Nephron (organoid): Measurements from ENCODE around the gene CYP11A1.

Experiments used
- H3K27ac Mint-ChIP-seq, 3 experiments: 2 replicates each; pipeline ENCODE4 v1.8.0; 2020; ENCODE audit warnings: mixed read lengths in 3 of 3, mild to moderate bottlenecking in 2 of 3, moderate library complexity in 1 of 3
- H3K27me3 Mint-ChIP-seq: 2 replicates; pipeline ENCODE4 v1.8.0; 2021; ENCODE audit warnings: low read depth, mild to moderate bottlenecking, moderate library complexity, mixed read lengths
- H3K36me3 Mint-ChIP-seq: 2 replicates; pipeline ENCODE4 v1.8.0; 2020; ENCODE audit warnings: low read depth, mixed read lengths
- H3K4me1 Mint-ChIP-seq: 2 replicates; pipeline ENCODE4 v1.8.0; 2020; ENCODE audit warnings: mixed read lengths
- H3K4me3 Mint-ChIP-seq, 3 experiments: 2 replicates each; pipeline ENCODE4 v1.8.0; 2020; ENCODE audit warnings: mild to moderate bottlenecking in 3 of 3, mixed read lengths in 3 of 3, moderate library complexity in 2 of 3
- H3K9me3 Mint-ChIP-seq: 2 replicates; pipeline ENCODE4 v1.8.0; 2020; ENCODE audit warnings: mixed read lengths
- TF ChIP-seq, protein P1 (sequence below), 3 experiments: fragments of 200-600 bp; sonication (generic); IDR thresholded peaks; one replicate each; pipeline ENCODE4 v1.5.0; 2021; ENCODE audit warnings: antibody characterized with exemption in 3 of 3; ENCODE audit not compliant: unreplicated experiment in 3 of 3

The CYP11A1 gene

DNA sequence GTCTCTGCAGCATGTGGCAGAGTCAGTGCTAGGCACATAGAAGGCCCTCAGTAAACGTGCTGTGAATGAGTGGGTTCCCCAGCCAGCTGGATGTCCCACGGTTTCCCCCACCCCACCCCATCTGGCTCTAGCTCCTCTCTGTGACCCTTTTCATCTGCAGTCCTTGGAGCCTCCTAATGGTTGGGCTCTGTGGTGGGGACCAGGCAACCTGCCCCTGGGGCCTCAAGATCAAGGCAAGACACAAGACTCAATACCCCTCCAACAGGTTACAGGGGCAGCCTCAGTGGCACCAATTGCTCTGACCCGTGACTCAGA, 17.1 kb upstream of the CYP11A1 start:
- Mint-ChIP-seq H3K27ac (peak overlapping the region in 2 of 3 experiments; percentile 81 to 83), H3K27me3 (peaks cover 8% of the 10 kb centered on the region), H3K9me3 (no peaks in the 10 kb centered on the region), H3K4me3 (no peak overlapping the region), H3K36me3 (no peaks in the 10 kb centered on the region), H3K4me1 (peaks cover 49% of the 10 kb centered on the region)
- TF ChIP-seq, protein P1, sequence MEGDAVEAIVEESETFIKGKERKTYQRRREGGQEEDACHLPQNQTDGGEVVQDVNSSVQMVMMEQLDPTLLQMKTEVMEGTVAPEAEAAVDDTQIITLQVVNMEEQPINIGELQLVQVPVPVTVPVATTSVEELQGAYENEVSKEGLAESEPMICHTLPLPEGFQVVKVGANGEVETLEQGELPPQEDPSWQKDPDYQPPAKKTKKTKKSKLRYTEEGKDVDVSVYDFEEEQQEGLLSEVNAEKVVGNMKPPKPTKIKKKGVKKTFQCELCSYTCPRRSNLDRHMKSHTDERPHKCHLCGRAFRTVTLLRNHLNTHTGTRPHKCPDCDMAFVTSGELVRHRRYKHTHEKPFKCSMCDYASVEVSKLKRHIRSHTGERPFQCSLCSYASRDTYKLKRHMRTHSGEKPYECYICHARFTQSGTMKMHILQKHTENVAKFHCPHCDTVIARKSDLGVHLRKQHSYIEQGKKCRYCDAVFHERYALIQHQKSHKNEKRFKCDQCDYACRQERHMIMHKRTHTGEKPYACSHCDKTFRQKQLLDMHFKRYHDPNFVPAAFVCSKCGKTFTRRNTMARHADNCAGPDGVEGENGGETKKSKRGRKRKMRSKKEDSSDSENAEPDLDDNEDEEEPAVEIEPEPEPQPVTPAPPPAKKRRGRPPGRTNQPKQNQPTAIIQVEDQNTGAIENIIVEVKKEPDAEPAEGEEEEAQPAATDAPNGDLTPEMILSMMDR (IDR thresholded peaks at IDR 0.05; ENCODE audit: unreplicated experiment in 3 of 3): no peak

DNA sequence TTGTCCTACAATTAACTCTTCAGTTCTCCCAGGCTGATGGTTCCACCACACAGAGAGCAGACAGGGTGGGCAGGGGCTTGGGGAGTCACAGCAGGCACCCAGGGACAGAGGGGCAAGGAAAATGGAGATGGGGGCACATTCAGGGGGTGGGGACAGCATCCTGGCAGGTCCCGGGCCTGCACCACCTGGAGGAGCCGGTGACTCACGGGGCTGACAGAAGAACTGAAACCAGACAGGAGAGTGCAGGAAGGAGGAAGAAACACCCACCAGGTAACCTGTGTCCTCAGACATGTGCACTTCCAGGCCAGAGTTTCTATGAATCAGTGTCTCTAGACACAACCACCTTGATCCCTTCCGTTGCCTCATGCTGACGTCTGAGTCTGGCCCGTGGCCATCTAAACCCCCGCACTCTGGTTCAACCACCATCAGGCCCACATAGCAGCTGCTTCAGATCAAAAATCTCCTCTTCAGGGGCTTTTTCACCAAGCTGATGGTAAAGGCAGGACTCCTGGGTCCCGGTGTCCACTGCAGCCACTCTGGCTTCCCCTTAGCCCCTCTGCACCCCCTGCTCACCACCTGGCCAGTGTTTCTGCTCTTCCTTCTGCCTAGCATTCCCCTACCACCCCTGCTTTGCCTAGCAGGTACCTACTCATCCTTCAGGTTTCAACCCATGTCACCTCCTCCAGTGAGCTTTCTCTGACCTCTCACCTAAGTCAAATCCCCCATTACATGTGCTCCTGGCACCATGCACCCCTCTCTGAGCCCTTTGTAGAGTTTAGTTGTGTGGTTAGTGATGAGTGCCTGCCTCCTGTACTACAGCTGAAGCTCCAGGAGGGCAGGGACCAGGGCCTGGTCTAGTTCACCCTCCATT, 16.5 kb upstream of the CYP11A1 start:
- Mint-ChIP-seq H3K9me3 (no peaks in the 10 kb centered on the region), H3K4me3 (no peak overlapping the region), H3K4me1 (peaks cover 45% of the 10 kb centered on the region), H3K27me3 (peaks cover 8% of the 10 kb centered on the region), H3K36me3 (no peaks in the 10 kb centered on the region), H3K27ac (peak overlapping the region in 2 of 3 experiments; percentile 40 to 81)
- TF ChIP-seq, protein P1 (IDR thresholded peaks at IDR 0.05; ENCODE audit: unreplicated experiment in 3 of 3): no peak

DNA sequence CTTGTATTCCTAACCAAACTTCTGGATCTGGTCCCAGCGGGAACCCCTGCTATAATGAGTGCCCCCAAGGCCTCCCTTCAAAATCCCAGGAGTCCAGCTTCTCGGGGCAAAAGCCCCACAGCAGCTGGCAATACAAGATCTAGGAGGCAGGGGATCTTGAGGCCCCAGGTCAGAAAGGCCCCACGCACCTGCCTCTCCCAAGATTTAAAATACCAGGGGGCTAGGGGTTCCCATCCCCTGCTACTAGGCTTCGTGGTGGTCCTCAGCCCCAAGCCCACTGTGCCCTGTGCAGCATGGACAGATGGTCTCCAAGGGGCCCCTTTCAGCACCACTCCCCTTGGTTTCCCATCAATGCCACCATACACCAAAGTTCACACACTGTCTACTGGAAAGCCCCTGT, 15.8 kb upstream of the CYP11A1 start:
- TF ChIP-seq, protein P1 (IDR thresholded peaks at IDR 0.05; ENCODE audit: unreplicated experiment in 3 of 3): no peak
- no peak overlapping the region for H3K4me3 Mint-ChIP-seq
- peaks cover 8% of the 10 kb centered on the region for H3K27me3 Mint-ChIP-seq
- peaks cover 43% of the 10 kb centered on the region for H3K4me1 Mint-ChIP-seq
- no peaks in the 10 kb centered on the region for H3K9me3 Mint-ChIP-seq
- H3K27ac Mint-ChIP-seq: peak overlapping the region in 2 of 3 experiments; percentile 40 to 81
- no peaks in the 10 kb centered on the region for H3K36me3 Mint-ChIP-seq

DNA sequence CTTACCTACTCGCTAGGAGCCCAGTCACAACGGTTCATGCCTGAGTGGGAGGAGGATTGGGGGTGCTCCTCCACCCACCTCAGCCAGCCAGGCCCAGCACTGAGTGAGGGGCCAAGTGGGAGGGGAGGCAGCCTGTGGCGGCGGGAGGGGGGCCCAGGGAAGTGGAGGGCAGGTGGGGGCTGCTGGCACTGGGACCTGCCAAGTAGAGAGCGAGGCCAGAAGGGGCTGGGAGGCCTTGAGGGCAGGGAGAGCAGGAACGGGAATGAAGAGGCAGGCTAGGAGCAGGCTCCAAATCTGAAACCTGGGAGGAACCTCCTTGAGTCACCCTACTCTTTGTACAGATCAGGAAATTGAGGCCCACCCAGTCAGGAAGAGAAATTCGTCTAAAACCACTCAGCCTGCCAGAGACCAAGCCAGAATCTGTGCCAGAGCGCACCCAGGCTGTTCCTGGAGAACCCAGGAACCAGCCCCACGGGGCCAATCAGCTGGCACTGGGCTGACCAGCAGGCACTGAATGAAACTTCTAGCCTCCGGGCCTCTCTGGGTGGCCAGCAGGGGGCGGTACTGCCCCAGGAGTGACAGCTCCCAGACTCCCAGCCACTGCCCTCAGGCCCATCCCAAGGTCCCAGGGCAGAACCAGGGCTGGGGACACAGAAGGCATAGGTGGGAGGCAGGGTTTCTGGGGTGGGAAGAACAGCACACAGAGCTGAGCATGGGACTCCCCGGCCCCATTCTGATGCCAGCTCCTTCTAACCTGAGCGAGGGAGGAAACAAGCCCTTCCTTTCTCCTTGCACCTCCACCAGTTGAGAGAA, 14.8 kb upstream of the CYP11A1 start:
- no peaks in the 10 kb centered on the region for H3K36me3 Mint-ChIP-seq
- peak overlapping the region; percentile 47 to 81 (median 65) for H3K27ac Mint-ChIP-seq
- H3K4me3 Mint-ChIP-seq: no peak overlapping the region
- H3K4me1 Mint-ChIP-seq: peaks cover 43% of the 10 kb centered on the region
- H3K9me3 Mint-ChIP-seq: no peaks in the 10 kb centered on the region
- peaks cover 8% of the 10 kb centered on the region for H3K27me3 Mint-ChIP-seq
- TF ChIP-seq, protein P1 (IDR thresholded peaks at IDR 0.05; ENCODE audit: unreplicated experiment in 3 of 3): peak; percentile 93 to 95 (median 95)

DNA sequence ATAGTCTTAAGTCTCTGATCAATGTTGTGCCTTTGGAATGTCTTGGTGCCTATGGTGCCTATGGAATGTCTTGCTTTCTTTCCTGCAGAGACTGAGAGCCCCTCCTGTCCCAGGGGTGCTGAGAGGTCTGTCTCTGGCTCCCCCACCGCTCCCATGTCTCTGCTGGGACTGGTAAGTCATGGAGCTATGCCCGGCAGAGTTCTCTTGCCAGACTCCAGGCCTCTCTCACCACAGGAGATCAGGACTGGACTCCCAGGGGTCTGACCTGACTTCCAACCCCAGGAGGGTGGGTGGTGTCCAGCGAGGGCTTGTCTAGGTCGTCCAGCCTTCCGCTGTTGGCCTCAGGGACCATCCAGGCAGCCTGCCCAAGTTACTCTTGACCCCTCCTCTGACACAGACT, 14.0 kb upstream of the CYP11A1 start:
- no peak overlapping the region for H3K4me3 Mint-ChIP-seq
- TF ChIP-seq, protein P1 (IDR thresholded peaks at IDR 0.05; ENCODE audit: unreplicated experiment in 3 of 3): no peak
- H3K4me1 Mint-ChIP-seq: peaks cover 43% of the 10 kb centered on the region
- peak overlapping the region; percentile 47 to 81 (median 64) for H3K27ac Mint-ChIP-seq
- peaks cover 11% of the 10 kb centered on the region for H3K27me3 Mint-ChIP-seq
- no peaks in the 10 kb centered on the region for H3K9me3 Mint-ChIP-seq
- no peaks in the 10 kb centered on the region for H3K36me3 Mint-ChIP-seq
